Right ventricle myocardium superior (tissue), 1 donor: ENCODE results near the gene SH3BGRL3. TPM values are rescaled to one million over a fixed set of nuclear protein-coding genes. Genes with fewer than 3 reads are reported as not detected.
"Not testable (repeated sequence)": the region's sequence is repeated elsewhere in the genome, so short reads cannot be mapped to it uniquely, and the experiment has no call there.

Source experiments
- ATAC-seq: fragments of 200-7000 bp; cut with Tn5 transposase; one replicate; pipeline ENCODE4 v1.9.1; 2020; ENCODE audit warnings: mild to moderate bottlenecking; ENCODE audit not compliant: poor library complexity
- DNase-seq: peaks from one replicate; pipeline ENCODE4 v3.0.0-alpha.2; 2020
- intact Hi-C: fragments of 100-400 bp; cut with DNase I; formaldehyde crosslinking; loops from one replicate; pipeline ENCODE4 v1.11.2; 2022
- total RNA-seq: library from RNA; stranded (reverse); fragmentation: NEBNext Ultra II Directional; extraction: Animal tissue kit (Norgen Biotek cat#: 25700); gene quantifications from one replicate; pipeline ENCODE4 v1.2.1, GENCODE V29; 2021
- donor health status: DM: no; HTN: yes; CAD: no; lungs with severe emphysema.

The SH3BGRL3 gene
- total RNA-seq, 1 donor from 2014 or later = 33.9 TPM

DNA sequence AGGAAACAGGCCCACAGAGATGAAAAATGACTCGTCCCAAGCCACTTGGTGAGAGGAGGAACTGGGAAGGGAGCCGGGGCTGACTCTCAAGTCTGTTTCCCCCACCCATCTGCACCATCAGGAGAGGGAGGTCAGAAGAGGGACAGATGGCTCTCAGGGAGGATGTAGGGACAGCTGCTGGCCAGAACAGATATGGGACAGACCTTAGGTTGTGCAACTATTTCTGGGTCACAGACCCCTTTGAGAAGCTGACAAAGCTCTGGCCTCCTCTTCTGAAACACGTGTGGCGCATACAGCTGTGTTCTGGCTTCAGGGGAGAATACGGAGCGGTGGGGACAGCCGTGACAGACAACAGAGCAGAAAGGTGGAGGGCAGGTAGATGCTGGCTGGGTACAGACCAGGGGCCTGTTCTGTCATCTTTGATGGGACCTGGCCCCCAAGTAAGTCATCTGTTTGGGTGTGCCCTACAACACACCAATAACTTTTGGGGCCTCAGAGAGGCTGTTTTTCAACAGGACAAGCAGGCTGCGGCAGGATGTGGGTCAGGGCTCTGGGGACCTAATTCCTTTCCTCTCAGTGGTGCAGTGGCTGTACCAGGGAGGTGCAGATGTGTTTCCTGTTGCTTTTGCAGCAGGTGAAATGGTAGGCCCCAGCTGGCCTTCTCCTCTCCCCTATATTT is 7.3 kb downstream of the SH3BGRL3 start:
- intact Hi-C loops = loop anchor here (10.0 kb wide), 1 partner anchor 78 kb away; no protein-coding TSS in a partner anchor
- peak; percentile 55 for ATAC-seq
- DNase-seq = peak; percentile 73

DNA sequence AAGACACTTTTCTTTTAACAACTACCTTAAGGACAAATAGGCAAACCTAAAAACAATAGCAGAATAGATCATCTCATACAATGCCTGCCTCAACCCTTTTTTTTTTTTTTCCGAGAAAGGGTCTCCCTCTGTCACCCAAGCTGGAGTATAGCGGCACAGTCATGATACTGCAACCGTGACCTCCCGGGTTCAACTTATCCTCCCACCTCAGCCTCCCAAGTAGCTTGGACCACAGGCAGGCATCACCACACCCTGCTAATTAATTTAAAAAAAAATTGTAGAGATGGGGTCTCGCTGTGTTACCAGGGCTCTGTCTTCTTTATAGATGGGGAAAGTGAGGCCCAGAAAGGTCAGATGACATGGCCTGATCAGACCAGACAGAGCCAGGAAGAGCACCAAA is 7.9 kb downstream of the SH3BGRL3 start:
- intact Hi-C loops = loop anchor here (10.0 kb wide), 1 partner anchor 77 kb away; no protein-coding TSS in a partner anchor
- no peak for ATAC-seq

DNA sequence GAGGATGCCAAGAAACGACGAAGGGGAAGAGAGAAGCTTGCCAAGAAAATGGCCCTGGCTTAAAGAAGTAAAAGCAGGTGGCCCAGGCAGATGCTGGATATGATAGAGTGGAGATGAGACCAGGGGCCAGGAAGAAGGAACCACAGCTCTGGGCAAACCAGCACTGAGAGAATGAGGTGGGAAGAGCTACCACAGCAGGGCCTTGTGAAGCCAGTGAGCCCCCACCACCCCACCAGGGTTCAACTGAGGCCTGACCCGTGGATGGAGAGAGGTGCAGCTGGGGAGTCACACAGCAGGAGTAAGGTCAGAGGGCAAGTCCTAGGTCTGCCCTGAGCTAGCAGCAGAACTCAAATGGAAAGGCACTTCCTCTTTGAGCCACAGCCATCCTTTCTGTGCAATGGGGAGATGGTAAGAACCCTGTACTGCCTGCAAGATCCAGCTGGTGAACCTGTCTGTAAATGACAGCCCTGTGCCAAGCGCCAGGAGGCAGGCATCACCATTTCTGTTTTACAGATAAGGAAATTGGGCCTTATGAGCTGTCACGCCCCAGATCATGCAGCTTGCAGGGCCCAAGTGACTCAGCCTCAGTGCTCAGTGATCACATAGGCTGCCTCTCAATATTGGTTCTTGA is 8.5 kb downstream of the SH3BGRL3 start:
- DNase-seq (no peak), ATAC-seq (no peak)
- intact Hi-C loops = loop anchor here (10.0 kb wide), 1 partner anchor 76 kb away; no protein-coding TSS in a partner anchor

More for the DNA sequence above, 7.9 kb downstream of the SH3BGRL3 start:
- no peak for DNase-seq

DNA sequence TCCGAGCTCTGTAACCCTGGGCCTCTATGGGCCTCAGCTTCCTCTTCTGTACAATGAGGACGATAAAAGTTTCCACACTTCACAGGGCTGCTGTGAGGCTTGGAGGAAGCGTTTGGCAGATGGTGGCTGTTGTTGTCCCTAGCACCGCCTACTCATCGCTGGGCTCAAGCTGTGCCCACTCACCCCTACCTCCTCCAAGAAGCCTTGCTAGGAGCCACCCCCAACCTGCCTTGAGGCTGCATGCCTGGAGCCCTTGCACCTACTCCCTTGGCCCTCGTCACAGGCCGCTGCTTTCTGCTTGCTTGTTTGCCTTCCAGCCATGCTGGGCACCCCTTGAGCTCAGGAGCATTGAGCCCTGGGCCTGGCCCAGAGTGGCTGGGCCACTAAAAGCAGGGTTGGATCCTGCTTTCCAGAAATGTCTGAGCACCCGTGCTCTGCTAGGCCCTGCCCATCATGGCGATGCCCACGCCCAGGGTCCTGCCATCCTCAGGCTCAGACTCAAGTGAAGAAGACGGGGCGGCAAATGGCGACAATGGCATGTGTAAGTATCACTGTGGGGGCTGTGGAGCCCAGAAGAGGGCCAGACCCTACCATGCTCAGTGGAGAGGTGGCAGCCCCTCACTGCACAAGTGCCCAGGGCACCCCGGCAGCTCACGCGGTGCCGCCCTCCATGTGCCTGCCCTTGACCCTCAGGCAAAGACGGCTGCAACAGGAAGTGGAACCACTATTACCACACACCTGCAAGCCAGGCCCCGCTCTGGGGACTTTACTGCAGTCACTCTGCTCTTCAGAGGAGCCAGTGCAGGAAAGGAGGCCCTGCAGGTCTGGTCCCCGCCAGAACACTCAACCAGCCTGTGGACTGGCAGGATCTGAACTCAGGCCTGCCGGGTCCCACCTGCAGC is 9.5 kb downstream of the SH3BGRL3 start:
- ATAC-seq = peak; percentile 3
- intact Hi-C loops = loop anchor here (10.0 kb wide), 1 partner anchor 75 kb away; no protein-coding TSS in a partner anchor

DNA sequence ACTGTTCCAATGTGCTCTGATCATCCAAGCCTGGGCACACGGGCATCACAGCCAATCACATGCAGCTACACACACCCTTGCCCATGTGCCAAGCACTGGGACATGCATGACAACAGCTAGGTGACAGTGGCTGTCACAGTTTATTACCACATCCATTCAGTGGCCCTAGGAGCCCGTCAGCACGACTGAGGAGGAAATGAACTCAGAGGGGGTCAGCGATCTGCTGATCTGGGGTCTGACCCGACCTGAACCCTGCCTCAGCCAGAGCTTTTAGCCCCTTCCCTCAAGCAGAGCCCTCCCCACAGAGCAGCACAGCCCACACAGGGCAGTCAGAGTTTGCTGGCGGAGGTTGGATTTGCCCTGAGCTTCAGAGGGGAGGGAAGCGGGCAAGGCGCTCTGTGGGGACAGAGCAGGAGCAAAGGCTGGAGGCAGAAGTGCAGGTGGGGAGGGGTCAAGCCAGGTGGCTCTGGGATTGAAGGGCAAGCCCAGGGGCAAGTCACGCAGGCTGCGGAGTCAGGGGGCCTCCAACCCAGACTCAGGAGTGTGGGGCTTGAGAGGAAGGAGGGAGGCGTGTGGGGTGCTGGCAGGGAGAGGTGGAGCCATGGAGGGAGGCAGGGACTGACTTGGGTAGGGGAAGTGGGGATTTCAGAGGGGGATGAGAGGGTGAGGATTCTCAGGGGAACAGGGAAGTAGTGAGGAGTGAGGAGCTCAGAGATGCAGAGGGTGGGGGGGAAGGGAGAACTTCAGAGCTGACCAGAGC is 10.4 kb downstream of the SH3BGRL3 start:
- intact Hi-C loops = no loop called here
- DNase-seq (no peak), ATAC-seq (no peak)

More for the DNA sequence above, 9.5 kb downstream of the SH3BGRL3 start:
- DNase-seq = peak; percentile 67

DNA sequence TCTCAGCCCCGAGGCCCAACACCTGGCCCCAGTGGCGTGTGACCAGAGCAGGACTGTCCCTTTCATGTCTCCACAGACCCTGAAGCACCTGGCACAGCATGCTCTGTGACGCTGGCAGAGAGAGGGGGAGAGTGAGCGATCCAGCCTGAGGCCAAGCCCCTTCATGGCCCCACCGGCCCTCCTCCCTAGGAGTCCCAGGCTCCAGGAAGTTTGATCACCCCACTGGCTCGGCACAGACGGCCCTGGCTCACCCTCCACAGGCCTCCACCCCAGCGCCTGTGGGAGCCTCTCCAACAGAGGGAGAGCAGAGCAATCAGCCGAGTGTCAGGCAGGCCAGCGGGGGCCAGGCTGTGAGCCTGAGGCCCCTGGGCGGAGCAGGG is 11.0 kb downstream of the SH3BGRL3 start:
- DNase-seq = peak; percentile 63
- intact Hi-C loops = no loop called here
- ATAC-seq = no peak

DNA sequence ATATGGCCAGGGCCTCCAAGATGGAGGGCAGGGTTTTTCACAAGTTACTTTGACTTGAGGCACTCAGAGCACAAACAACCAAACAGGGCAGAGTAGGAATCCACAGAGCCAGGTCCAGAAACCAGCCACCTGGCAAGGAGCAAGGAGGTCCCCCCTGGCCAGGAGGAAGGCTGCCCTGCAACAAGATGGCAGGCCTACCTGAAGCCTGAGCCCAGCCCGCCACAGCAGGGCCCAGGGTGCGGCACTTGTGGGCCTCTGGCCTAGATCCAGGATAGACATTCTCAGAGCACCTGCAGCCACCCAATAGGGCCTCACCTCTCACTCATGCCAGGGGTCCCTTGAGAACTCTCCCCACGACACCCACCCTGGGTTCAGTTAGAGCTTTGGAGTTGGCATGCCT is 11.5 kb downstream of the SH3BGRL3 start:
- intact Hi-C loops = no loop called here
- ATAC-seq (no peak), DNase-seq (no peak)

DNA sequence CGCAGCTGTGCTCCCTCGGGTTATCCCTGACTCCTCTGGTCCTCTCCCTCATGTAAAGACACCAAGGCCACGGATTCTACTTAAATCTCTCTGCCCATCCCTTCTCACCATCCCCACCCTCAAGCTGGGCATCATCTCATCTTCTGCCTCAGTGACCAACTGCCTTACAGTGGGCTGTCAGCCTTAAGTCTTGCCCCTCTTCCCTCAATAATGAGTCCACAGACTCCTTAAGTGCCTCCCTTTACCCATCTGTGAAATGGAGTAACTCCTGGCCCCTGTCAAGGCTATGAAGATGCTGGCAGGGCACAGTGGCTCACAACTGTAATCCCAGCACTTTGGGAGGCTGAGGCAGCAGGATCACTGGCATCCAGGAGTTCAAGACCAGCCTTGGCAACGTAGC is 12.1 kb downstream of the SH3BGRL3 start:
- intact Hi-C loops = no loop called here
- ATAC-seq (no peak), DNase-seq (no peak)

DNA sequence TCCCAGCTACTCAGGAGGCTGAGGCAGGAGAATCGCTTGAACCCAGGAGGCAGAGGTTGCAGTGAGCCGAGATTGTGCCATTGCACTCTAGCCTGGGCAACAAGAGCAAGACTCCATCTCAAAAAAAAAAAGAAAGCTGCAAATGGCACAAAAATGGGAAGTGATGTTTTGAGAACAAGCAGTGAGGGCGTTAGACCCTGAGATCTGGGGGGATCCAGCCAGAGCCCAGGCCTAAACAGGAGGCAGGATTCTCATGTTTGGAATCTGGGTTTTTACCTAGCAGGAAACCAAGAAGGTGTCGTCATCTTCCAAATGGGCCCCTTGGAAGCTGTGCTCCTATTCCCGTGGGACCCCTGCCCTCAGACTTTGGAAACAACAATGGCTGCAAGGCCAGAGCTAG is 12.8 kb downstream of the SH3BGRL3 start:
- ATAC-seq, DNase-seq, intact Hi-C loops: not testable (repeated sequence)

DNA sequence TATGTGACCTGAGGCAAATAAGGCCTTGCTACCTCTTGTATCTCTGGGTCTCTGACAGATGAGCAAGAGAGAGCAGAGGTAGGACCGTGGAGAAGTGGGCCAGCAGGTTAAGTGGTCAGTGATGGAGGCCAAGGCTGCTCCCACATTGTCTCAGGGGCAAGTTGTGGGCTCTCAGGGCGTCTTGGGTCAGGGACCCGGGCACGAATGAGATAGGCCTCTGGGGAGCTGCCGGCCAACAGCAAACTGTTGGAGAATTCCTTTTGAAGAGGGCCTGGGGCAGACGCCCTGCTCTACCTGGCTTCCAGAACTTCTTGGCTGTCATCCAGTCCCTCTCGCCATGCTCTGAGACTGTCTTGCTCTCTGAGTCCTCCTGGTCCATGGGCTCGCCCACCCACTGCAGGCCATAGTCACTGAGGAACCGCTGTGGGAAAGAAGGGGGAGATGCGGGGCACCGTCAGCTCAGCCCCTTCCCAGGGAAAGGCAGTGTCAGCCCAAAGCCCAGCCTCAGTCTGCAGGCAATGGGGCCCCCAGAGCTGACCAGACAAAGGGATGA is 14.1 kb downstream of the SH3BGRL3 start:
- intact Hi-C loops = no loop called here
- DNase-seq (no peak), ATAC-seq (no peak)

DNA sequence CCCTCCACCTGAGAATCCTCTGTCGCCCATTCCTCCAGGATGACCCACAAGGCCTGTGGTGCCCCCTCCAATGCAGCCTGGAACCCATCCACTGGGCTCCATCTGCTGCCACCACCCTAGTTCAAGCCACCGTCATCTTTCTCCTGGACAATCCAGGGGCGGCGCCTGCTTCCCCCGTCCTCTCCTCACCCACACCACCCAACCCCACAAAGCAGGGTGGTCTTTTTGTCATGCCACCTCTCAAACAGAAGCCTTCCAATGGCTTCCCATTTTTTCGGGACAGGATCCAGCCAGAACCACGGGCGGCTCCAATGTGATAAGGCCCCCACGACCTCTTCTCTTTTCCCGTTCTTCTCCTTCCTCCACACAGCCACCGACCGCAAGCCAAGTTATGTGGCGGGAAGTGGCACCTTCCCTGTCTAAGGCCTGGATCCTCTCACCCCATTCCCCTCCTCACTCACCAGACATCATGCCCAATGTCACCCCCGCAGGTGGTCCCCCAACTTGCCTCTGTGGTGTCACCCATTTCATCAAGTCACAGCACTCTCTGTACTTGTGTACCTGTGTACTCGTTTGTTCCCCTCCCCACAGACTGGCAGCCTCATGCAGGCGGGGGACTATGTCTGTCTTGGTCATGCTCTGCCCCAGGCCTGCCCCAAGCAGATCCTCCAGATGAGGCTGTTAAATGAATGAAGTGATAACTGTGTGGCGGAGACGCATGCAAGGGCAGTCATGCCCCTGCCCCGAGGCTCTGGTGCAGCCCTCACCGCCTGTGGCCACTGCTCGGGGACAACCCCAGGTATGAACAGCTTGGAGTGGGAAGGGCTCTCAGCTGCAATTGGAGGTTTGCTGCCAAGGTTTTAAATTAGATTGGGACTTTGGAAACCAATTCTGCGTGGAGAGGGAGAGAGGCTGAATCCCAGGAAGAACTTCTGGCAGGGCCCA is 15.6 kb downstream of the SH3BGRL3 start:
- DNase-seq (peak; percentile 23), ATAC-seq (no peak)
- intact Hi-C loops = no loop called here

DNA sequence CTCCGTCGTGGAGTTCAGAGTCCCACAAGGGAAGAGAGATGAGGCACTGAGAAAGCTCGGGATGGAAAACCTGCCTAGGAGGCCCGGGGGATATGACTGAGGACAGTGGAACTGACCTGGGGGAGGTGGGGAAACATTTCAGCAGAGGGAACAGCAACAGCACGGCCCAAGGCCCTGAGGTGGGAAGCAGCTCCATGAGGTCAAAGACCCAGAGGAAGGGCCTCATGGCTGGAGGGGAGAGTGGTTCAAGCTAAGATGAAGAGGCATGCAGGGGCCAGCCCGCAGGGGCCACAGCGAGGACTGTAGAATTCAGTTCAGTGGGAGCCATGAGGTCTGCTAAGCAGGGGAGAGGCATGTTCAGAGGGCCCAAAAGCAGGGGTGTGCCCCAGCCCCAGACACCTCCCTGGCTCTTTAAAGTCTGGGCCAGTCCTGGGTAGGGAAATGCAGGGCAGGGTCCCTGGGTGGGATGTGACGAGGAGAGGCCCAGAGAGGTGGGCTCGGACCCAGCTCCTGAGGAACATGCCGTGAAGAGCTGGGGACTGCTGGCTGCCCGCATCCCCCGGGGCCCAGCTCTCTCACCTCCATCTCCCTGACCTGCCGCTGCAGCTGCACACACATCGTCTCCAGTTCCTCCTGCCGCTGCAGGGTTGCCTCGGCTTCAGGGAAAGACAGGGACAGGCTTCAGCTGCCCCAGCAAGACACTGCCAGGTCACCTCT is 16.6 kb downstream of the SH3BGRL3 start:
- intact Hi-C loops = no loop called here
- no peak for DNase-seq
- ATAC-seq = no peak

DNA sequence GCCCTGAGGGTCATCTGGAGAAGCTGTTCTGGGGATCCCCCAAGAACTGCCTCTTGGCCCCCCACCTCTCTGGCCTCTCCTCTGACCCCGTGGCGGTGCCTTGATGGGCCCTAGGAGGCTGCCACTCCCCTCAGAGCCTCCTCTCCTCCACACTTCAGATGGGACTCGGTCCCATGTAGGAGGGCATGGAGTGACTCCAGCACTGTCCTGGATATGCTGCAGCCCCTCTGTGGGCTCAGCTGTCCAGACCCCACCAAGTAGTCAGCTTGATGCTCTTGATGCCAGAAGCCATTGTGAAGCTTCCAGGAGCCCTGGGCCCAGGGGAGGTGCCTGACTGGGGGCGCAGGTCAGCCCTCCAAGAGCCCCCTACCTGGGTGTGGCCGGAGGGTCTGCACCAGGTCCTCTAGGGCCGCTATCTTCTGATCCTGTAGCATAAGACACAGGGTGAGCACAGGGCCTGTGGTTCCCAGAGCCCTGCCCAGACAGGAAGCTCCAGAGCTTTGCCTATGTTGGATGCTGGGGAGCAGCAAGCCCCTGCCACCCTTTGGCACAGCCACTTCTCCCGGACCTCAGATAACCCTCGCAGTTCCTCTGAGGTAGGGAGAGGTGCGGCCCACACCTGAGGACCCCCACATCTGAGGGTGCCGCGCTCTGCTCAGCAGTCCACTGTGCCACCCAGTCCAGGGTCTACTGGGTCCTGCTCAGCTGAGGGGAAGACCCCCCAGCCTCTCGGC is 17.3 kb downstream of the SH3BGRL3 start:
- intact Hi-C loops = no loop called here
- no peak for DNase-seq
- ATAC-seq = no peak

DNA sequence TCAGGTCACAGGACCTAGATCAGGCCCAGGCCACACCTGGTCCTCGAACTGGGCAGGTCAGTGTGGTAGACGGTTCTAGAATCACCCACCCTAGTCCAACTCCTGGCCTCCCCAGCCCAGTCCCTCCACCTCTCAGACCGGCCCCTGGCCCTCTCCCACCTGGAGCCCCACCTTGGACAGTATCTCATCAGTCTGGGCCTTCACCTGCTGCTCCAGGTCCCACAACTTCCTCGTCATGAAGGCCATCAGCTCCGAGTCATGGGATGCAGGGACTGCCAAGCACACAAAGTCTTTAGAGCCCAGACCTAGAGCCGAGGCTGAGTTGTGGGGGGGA is 17.9 kb downstream of the SH3BGRL3 start:
- no peak for DNase-seq
- ATAC-seq = no peak
- intact Hi-C loops = no loop called here

DNA sequence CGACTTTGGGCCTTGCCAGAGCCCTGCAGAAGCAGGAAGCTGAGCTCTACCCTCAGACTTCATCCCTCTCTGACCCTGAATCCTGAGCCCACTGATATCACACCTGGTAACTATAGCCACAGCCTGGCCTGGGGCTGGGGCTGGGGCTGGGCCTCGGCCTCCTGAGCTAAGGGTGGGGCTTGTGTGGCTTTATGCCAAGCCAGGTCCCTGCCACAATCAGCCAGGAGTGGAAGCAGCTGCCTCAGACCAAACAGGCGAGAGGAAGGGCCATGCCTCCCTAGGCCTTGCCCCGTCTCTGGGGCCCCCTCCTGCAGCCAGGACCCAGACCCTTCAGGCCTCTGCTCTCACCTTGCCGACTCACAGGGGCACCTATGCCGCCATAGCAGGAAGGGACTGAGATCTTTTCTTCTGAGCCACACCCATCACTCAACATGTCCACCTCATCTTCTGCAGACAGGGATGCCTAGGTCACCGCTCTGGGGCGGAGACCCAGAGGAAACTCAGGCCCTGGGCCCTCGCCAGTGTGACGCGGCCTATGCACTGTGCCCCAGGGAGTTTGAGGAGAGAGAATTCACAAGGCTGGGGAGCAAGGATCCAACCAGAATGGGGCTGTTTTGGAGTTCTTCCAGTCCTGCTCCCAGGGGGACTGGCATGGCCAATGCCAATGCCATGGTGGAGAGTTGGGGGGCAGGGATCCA is 20.8 kb downstream of the SH3BGRL3 start:
- intact Hi-C loops = no loop called here
- ATAC-seq (no peak), DNase-seq (no peak)
